ENCODE data around the gene OVOL1. TPM values are rescaled to one million over a fixed set of nuclear protein-coding genes. Genes with fewer than 3 reads are reported as not detected.

Gene OVOL1
- total RNA-seq, 1 donor from 2014 or later = 0.12 TPM

- Mint-ChIP-seq H3K4me1 (ENCODE audit: low read depth) (peaks cover 5% of the 10 kb centered on the region), H3K27ac (ENCODE audit: unreplicated experiment) (no peak overlapping the region), H3K9me3 (ENCODE audit: low read depth) (no peaks in the 10 kb centered on the region), H3K4me3 (ENCODE audit: unreplicated experiment) (no peak overlapping the region), H3K27me3 (ENCODE audit: low read depth) (peaks cover 4% of the 10 kb centered on the region), H3K36me3 (ENCODE audit: low read depth) (peaks cover 3% of the 10 kb centered on the region)
- TF ChIP-seq, protein P1, sequence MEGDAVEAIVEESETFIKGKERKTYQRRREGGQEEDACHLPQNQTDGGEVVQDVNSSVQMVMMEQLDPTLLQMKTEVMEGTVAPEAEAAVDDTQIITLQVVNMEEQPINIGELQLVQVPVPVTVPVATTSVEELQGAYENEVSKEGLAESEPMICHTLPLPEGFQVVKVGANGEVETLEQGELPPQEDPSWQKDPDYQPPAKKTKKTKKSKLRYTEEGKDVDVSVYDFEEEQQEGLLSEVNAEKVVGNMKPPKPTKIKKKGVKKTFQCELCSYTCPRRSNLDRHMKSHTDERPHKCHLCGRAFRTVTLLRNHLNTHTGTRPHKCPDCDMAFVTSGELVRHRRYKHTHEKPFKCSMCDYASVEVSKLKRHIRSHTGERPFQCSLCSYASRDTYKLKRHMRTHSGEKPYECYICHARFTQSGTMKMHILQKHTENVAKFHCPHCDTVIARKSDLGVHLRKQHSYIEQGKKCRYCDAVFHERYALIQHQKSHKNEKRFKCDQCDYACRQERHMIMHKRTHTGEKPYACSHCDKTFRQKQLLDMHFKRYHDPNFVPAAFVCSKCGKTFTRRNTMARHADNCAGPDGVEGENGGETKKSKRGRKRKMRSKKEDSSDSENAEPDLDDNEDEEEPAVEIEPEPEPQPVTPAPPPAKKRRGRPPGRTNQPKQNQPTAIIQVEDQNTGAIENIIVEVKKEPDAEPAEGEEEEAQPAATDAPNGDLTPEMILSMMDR (IDR thresholded peaks at IDR 0.05) = no peak
- DNase-seq (ENCODE audit: low spot score) = no peak
These were observed 8.4 kb upstream of the OVOL1 start for GRCh38 chr11:65778431-65778900.

DNA sequence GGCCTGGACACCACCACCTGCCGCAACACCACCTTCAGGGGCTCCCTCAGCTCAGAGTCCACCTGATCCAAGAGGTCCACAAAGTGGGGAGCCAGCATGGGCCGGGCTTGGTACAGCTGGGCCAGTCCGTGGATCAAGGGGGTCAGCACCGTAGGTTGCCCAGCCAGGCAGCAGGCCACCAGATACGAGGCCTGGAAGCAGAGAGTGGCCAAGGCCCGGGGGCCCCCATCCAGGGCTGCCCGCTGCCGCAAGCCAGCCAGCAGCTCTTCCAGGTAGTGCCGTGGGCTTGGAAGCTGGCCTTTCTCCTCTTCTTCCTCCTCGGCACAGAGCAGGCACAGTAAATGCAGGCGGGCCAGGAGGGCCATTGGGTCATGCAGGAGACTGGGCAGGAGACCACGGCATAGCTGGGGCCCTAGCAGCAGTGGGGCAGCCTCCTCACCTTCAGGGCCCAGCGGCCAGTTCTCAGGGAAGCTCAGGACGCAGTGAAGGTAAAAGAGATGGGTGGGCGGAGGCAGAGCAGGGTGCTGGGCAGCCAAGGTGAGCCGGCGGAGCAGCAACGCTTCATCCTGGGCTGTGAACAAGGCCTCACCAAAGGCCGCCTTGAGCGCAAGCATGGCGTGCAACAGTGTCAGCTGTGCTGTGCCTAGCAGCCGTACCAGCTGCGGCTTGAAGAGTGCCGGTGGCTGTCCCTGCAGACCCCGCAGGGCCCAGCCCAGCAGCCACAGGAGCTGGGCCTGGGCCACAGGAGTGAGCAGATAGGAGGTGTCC lies 7.8 kb upstream of the OVOL1 start:
- Mint-ChIP-seq H3K9me3 (ENCODE audit: low read depth) (no peaks in the 10 kb centered on the region), H3K27me3 (ENCODE audit: low read depth) (peaks cover 4% of the 10 kb centered on the region), H3K4me3 (ENCODE audit: unreplicated experiment) (peak overlapping the region; percentile 88), H3K27ac (ENCODE audit: unreplicated experiment) (peak overlapping the region; percentile 68), H3K4me1 (ENCODE audit: low read depth) (peaks cover 5% of the 10 kb centered on the region), H3K36me3 (ENCODE audit: low read depth) (peaks cover 3% of the 10 kb centered on the region)
- no peak for DNase-seq (ENCODE audit: low spot score)
- TF ChIP-seq, protein P1 (IDR thresholded peaks at IDR 0.05) = no peak

- H3K4me3 Mint-ChIP-seq (ENCODE audit: unreplicated experiment) = peak overlapping the region; percentile 88
These were observed 7.3 kb upstream of the OVOL1 start for GRCh38 chr11:65779669-65779918.

GRCh38 chr11:65779919-65780769 lies 6.7 kb upstream of the OVOL1 start:
- TF ChIP-seq, protein P1 (IDR thresholded peaks at IDR 0.05) = peak; percentile 98
- no peaks in the 10 kb centered on the region for H3K9me3 Mint-ChIP-seq (ENCODE audit: low read depth)
- DNase-seq (ENCODE audit: low spot score) = peak; percentile 92
- H3K4me1 Mint-ChIP-seq (ENCODE audit: low read depth) = peaks cover 5% of the 10 kb centered on the region
- peaks cover 12% of the 10 kb centered on the region for H3K27me3 Mint-ChIP-seq (ENCODE audit: low read depth)
- H3K36me3 Mint-ChIP-seq (ENCODE audit: low read depth) = peaks cover 3% of the 10 kb centered on the region
- peak overlapping the region; percentile 81 for H3K27ac Mint-ChIP-seq (ENCODE audit: unreplicated experiment)
- peak overlapping the region; percentile 88 for H3K4me3 Mint-ChIP-seq (ENCODE audit: unreplicated experiment)

More at GRCh38 chr11:65779669-65779918, 7.3 kb upstream of the OVOL1 start:
- peaks cover 5% of the 10 kb centered on the region for H3K4me1 Mint-ChIP-seq (ENCODE audit: low read depth)
- peaks cover 8% of the 10 kb centered on the region for H3K27me3 Mint-ChIP-seq (ENCODE audit: low read depth)
- no peak overlapping the region for H3K27ac Mint-ChIP-seq (ENCODE audit: unreplicated experiment)
- H3K9me3 Mint-ChIP-seq (ENCODE audit: low read depth) = no peaks in the 10 kb centered on the region
- H3K36me3 Mint-ChIP-seq (ENCODE audit: low read depth) = peaks cover 3% of the 10 kb centered on the region
- DNase-seq (ENCODE audit: low spot score) = no peak
- TF ChIP-seq, protein P1 (IDR thresholded peaks at IDR 0.05) = no peak

GRCh38 chr11:65780770-65781151 lies 6.1 kb upstream of the OVOL1 start, which contains the start of gene AP5B1:
AP5B1 (minus strand) TSS chr11:65780976; CDS start chr11:65780591, 385 bp downstream.
- Mint-ChIP-seq H3K27me3 (ENCODE audit: low read depth) (peaks cover 17% of the 10 kb centered on the region), H3K4me3 (ENCODE audit: unreplicated experiment) (peak within 1 kb of the TSS; percentile 88), H3K27ac (ENCODE audit: unreplicated experiment) (peak within 1 kb of the TSS; percentile 81), H3K4me1 (ENCODE audit: low read depth) (peaks cover 5% of the 10 kb centered on the region), H3K9me3 (ENCODE audit: low read depth) (no peaks in the 10 kb centered on the region), H3K36me3 (ENCODE audit: low read depth) (peaks cover 5% of the 10 kb centered on the region)
- peak; percentile 48 for DNase-seq (ENCODE audit: low spot score)
- TF ChIP-seq, protein P1 (IDR thresholded peaks at IDR 0.05) = no peak
